ENCODE measurements around the gene TMED4.
A peak's percentile ranks its signal among the peaks of the same experiment; 100 is the strongest.

Gene TMED4

DNA sequence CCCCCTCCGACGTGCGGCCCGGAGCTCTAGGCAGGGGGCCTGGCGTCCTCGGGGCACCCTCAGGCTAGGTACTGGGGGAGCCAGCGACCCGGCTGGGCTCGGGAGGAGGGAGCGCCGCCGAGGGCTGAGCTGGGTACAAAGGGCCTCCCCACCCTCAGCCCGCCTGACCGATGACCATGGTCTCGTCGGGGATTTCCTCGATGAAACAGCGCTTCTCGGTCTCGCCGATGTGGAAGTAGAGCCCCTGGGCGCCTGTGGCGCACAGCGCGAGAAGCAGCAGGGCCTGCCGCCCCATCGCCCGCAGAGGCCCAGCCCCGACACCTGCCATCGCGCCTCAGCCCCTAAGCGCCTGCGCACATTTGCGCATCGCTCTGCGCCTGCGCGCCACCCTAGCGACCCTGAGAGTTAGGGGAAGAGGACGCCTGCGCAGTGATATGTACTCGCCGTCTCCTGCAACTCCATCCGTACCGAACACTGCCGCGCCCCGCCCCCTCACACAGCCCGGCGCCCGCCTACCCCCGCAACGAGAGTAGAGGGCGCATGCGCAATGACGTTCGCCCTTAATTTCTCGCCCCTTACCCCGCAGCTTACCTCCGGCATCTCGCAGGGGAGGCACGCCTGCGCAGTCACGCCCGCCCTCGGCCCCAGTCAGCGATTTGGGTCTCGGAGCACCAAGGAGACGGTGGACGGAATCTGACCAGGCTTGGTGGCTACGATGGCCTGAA is at the start of gene TMED4:
Gene TMED4 (minus strand): TSS at position 353 of the 725 bp plus-strand sequence. CDS start 25 bp downstream, at position 328.
- in situ Hi-C loops (cut with HindIII; ENCODE audit: low pct_unique_long_range_greater_than_20kb, low sequenced_read_pairs) = no loop called here
- DNase-seq (ENCODE audit: low read depth in 1 of 2, low spot score in 1 of 2) = peak; percentile 99
- no peak for TF ChIP-seq JUND (IDR thresholded peaks at IDR 0.05; ENCODE audit: low read depth)

DNA sequence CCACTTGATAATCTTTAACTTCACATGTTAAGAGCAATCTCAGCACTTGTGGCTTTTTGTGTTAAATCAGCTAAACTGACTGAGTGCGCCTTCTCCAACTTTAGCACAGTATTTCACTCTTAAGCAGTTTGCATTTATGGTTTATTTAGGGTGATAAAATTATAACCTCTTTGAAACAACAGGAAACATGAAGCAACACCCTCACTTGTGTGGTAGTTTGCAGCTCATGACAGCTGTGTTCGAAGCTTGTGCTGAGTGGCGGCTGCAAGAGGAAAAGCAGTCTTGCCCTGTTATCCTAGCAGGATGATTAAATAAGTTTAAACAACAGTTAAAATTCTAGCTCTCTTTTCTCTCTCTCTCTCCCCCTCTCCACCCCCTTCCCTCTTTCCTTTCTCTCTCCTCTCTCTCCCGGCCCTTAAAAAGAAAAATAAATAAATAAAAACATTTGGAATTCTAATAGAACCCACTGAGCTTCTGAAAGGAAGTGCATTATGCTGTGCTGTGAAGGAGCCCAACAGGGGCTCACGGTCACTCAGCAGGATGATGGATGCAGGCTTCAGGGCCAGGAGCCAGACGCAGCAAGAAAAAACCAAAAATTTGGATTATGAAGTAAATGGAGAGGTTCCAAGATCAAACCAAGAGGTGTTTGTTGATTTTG is 49.6 kb upstream of the TMED4 start:
- DNase-seq (ENCODE audit: low read depth in 1 of 2, low spot score in 1 of 2) = no peak
- in situ Hi-C loops (cut with HindIII; ENCODE audit: low pct_unique_long_range_greater_than_20kb, low sequenced_read_pairs) = no loop called here
- no peak for TF ChIP-seq JUND (IDR thresholded peaks at IDR 0.05; ENCODE audit: low read depth)

DNA sequence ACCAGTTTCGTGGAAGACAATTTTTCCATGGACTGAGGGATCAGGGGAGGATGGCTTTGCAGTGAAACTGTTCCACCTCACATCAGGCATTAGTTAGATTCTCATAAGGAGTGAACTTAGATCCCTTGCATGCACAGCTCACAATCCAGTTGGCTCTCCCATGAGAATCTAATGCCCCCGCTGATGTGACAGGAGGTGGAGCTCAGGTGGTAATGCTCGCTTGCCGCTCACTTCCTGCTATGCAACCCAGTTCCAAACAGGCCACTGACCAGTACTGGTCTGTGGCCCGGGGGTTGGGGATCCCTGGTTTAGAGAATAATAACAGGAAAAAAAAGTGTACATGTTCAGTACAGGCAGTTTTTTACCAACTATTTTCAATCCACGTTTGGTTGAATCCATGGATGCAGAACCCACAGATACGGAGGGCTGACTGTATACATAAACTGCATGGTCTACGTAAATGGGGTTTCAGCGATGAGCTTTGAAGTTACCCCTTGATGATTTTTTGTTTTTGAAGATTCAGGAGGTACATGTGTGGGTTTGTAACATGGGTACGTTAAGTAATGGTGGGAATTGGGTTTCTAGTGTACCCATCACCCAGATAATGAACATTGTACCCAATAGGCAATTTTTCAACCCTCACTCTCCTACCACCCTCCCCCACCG is 48.9 kb upstream of the TMED4 start:
- in situ Hi-C loops (cut with HindIII; ENCODE audit: low pct_unique_long_range_greater_than_20kb, low sequenced_read_pairs) = no loop called here
- DNase-seq (ENCODE audit: low read depth in 1 of 2, low spot score in 1 of 2) = no peak
- no peak for TF ChIP-seq JUND (IDR thresholded peaks at IDR 0.05; ENCODE audit: low read depth)

DNA sequence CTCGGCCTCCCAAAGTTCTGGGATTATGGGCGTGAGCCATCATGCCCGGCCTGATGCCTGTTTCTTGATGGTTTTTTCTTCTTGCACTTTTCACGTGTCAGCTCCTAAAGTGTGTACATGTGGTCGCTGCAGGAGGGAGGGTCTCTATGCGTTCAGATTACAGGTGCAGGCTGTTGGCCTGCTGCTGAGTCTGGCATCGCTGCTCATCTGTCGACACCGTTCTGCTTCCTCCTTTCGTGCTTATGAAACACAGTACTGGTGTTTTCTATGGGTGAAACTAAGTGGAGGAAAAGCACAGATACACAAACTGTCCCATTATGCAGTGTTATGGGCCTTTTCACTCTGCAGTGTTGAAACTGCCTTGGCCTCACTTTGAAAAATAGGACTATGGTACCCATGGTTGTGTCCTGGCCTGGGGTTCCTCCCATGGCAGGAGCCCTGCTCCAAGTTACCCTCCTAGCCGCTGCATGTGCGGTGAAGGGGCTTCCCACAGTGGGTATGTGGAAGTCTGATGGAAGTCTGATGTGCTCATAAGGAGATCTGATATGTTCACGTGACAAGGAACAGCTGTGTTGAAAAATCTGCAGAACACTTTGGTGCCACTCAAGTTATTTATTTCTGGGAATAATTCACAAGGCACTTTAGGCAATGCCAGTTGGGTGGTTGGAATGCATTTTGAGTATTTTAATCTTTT is 47.9 kb upstream of the TMED4 start:
- DNase-seq (ENCODE audit: low read depth in 1 of 2, low spot score in 1 of 2) = no peak
- no peak for TF ChIP-seq JUND (IDR thresholded peaks at IDR 0.05; ENCODE audit: low read depth)
- in situ Hi-C loops (cut with HindIII; ENCODE audit: low pct_unique_long_range_greater_than_20kb, low sequenced_read_pairs) = no loop called here

DNA sequence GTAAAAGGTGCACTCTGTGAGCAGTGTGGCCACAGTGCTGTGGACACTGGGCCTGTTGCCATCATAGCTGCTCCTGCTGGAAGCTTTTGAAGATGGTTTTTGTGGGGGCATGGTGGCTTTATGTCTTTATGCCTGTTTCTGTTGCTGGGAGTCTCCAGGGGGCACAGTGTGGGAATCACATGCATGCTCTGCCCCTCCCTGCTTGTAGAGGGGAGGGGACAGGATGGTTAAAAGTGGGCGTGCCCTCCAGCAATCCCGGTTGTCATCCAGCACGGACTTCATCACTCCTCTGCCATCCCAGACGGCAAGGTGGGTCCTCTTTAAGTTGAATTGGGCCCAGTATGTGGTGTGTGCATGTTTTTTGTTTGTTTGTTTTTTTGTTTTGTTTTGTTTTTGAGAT is 44.6 kb upstream of the TMED4 start:
- TF ChIP-seq JUND (IDR thresholded peaks at IDR 0.05; ENCODE audit: low read depth) = no peak
- in situ Hi-C loops (cut with HindIII; ENCODE audit: low pct_unique_long_range_greater_than_20kb, low sequenced_read_pairs) = no loop called here
- DNase-seq (ENCODE audit: low read depth in 1 of 2, low spot score in 1 of 2) = no peak

DNA sequence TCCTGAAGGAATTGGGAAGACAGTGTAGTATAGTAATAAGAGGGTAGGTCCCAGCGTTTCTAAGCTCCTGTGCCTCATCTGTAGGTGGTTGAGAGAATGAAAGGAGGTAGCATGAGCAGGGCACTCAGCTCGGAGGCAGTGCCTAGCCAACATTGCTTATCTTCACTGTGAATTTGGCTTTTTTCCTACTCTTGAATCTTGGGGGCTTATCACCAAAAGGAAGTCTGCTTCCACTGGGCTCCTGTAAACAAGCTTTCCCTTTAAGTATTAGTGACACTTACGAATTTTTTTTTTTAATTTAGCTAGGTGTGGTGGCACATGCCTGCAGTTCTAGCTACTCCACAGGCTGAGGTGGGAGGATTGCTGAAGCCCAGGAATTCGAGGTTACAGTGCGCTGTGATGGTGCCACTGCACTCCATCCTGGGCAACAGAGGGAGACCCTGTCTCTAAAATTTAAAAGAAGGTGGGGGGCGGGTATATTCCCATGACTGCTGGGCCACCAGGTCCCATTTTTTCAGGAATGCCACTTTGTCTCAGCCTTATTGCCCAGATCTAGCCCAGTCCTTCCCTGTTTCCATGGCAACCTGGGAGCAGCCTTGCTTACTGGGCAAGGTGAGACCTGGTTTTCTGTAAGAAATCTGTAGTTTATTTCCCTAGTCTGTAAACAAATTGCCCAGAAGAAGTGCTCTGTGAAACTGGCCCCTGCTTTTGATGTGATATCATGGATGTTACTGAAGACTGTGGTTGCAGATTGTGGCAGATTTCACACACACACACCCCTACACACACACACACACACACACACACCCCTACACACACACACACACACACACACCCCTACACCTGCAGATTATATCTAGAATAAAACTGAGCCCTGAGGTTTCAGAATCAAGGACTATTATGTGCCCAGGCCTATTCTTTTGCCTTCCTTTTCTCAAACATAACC is 43.8 kb upstream of the TMED4 start:
- in situ Hi-C loops (cut with HindIII; ENCODE audit: low pct_unique_long_range_greater_than_20kb, low sequenced_read_pairs) = no loop called here
- no peak for TF ChIP-seq JUND (IDR thresholded peaks at IDR 0.05; ENCODE audit: low read depth)
- no peak for DNase-seq (ENCODE audit: low read depth in 1 of 2, low spot score in 1 of 2)

DNA sequence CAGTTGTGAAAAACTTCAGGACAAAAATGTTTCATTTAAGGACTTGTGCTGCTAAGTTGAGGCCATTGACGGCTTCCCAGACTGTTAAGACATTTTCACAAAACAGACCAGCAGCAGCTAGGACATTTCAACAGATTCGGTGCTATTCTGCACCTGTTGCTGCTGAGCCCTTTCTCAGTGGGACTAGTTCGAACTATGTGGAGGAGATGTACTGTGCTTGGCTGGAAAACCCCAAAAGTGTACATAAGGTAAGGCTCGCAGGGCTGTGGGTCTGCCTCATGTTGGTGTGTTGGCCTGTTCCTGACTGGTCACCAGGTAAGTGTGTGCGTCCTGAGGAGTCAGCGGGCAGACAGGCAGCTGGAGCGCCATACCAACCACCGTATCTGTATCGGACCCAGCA is 42.3 kb upstream of the TMED4 start:
- DNase-seq (ENCODE audit: low read depth in 1 of 2, low spot score in 1 of 2) = no peak
- in situ Hi-C loops (cut with HindIII; ENCODE audit: low pct_unique_long_range_greater_than_20kb, low sequenced_read_pairs) = no loop called here
- TF ChIP-seq JUND (IDR thresholded peaks at IDR 0.05; ENCODE audit: low read depth) = no peak

DNA sequence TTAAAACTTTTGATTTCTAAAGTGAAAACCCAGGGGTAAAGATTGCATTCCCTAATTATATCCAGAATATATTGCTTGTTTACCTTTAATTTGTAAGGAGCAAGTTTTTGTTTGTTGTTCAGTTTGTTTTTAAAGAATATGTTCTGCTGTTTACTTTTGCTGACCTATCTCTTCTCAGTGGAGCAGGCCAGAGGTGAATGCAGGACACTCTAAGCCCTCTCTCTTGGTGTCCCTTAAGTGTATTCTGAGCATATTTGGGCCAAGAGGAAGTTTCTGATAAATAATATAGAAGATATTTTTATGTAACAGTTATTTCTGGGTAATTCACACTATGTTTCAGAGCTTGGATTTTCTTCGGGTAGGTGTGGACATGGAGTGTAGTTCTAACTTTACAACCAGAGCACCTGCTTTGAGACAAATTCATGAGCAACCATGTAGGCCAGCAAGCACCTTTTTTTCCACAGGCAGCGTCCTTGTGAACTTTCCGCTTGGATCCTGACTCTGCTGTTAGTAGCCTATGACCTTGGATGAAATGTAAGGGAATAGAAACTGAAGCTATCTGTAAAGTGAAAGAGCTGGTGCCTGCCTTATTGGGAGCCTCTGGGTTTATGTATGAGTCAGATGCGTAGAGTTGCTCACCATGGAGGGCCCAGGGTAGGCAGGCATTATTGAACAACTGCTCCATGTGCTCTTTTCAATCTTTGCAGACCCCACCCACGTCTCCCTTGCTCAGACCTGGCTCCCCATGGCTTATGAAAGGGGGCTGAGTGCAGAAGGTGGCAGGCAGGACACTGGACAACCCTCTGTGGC is 40.5 kb upstream of the TMED4 start:
- in situ Hi-C loops (cut with HindIII; ENCODE audit: low pct_unique_long_range_greater_than_20kb, low sequenced_read_pairs) = no loop called here
- no peak for TF ChIP-seq JUND (IDR thresholded peaks at IDR 0.05; ENCODE audit: low read depth)
- no peak for DNase-seq (ENCODE audit: low read depth in 1 of 2, low spot score in 1 of 2)

DNA sequence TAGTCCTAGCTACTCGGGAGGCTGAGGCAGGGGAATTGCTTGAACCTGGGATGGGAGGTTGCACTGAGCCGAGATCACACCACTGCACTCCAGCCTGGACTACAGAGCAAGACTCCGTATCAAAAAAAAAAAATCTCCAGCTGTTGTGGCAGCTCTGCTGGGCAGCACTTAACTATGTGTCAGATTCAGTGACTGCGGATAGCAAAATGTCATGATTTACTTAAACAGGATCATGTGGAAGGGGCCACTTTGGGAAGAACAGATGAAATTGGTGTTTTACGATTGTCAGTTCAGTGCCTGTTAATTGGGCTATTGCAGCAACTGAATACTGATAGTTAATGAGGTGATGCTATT is 39.7 kb upstream of the TMED4 start:
- no peak for DNase-seq (ENCODE audit: low read depth in 1 of 2, low spot score in 1 of 2)
- in situ Hi-C loops (cut with HindIII; ENCODE audit: low pct_unique_long_range_greater_than_20kb, low sequenced_read_pairs) = no loop called here
- no peak for TF ChIP-seq JUND (IDR thresholded peaks at IDR 0.05; ENCODE audit: low read depth)

DNA sequence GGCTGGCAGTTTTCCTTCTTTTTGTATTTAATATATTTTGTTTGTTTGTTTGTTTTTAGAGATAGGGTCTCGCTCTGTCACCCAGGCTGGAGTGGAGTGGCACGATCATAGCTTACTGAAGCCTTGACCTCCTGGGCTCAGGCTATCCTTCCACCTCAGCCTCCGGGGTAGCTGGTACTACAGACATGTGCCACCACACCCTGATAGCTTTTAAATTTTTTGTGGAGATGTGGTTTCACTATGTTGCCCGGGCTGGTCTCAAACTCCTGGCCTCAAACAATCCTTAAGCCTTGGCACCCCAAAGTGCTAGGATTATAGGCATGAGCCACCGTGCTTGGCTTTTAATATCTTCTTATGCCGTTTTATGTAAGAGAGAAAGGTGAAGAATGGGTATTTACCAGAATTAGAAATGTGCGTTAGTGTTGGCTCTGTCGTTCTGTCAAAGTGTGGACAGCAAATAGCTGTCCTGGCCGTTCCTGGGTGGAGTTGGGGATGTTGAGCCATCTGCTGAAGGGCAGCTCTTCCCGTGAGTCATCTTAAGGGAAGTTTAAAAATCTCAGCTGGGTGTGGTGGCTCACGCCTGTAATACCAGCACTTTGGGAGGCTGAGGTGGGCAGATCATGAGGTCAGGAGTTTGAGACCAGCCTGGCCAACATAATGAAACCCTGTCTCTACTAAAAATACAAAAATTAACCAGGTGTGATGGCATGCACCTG is 39.2 kb upstream of the TMED4 start:
- no peak for TF ChIP-seq JUND (IDR thresholded peaks at IDR 0.05; ENCODE audit: low read depth)
- no peak for DNase-seq (ENCODE audit: low read depth in 1 of 2, low spot score in 1 of 2)
- in situ Hi-C loops (cut with HindIII; ENCODE audit: low pct_unique_long_range_greater_than_20kb, low sequenced_read_pairs) = no loop called here

DNA sequence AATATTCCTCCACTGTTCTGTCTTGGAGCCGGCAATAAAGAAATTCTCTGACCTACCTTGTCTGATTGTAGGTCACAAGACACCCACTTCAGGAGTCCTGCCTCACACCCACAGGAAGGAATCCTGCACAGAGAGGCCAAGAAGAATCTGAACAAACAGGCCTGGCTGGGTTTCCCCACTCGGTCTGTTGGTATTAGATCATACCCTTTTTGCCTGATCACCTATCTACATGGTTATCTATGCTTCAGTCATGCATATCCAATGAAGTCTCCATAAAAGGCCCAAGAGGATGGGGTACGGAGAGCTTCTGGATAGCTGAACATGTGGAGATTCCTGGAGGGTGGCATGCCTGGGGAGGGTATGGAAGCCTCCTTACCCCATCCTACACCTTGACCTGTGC is 36.7 kb upstream of the TMED4 start:
- no peak for TF ChIP-seq JUND (IDR thresholded peaks at IDR 0.05; ENCODE audit: low read depth)
- in situ Hi-C loops (cut with HindIII; ENCODE audit: low pct_unique_long_range_greater_than_20kb, low sequenced_read_pairs) = no loop called here
- peak in 1 of 2 experiments; percentile 75 for DNase-seq (ENCODE audit: low read depth in 1 of 2, low spot score in 1 of 2)

Data from T47D (cell line).